RPMI8226 (cell line): ENCODE data around the gene COX5B.
A peak's percentile ranks its signal among the peaks of the same experiment; 100 is the strongest.
"Not testable (repeated sequence)": the region's sequence is repeated elsewhere in the genome, so short reads cannot be mapped to it uniquely, and the experiment has no call there.

ENCODE experiments used
- DNase-seq: peaks from one replicate; pipeline ENCODE4 v3.0.0-alpha.2; 2015

The COX5B gene

GRCh38 chr2:97645695-97646629, at the start of gene COX5B:
Gene COX5B, plus strand, starts transcription at chr2:97646062. Its CDS starts 25 bp downstream, at chr2:97646087.
- DNase-seq: peak; percentile 99

- not testable (repeated sequence) for DNase-seq
These were observed 49.7 kb upstream of the COX5B start for GRCh38 chr2:97596180-97596579.

- not testable (repeated sequence) for DNase-seq
These were observed 44.3 kb upstream of the COX5B start for GRCh38 chr2:97601537-97601936.

- DNase-seq: not testable (repeated sequence)
These were observed 40.8 kb upstream of the COX5B start for GRCh38 chr2:97605109-97605508.

- DNase-seq: not testable (repeated sequence)
These were observed 40.1 kb upstream of the COX5B start for GRCh38 chr2:97605524-97606339.

- DNase-seq: not testable (repeated sequence)
These were observed 37.1 kb upstream of the COX5B start for GRCh38 chr2:97608745-97609144.

GRCh38 chr2:97611895-97612294, 34.0 kb upstream of the COX5B start:
- not testable (repeated sequence) for DNase-seq

GRCh38 chr2:97615746-97616145, 30.1 kb upstream of the COX5B start:
- DNase-seq: not testable (repeated sequence)

- no peak for DNase-seq
These were observed 28.0 kb upstream of the COX5B start for GRCh38 chr2:97617911-97618310.

GRCh38 chr2:97618939-97619827, 26.7 kb upstream of the COX5B start:
- DNase-seq: not testable (repeated sequence)

GRCh38 chr2:97620492-97620891, 25.4 kb upstream of the COX5B start:
- DNase-seq: not testable (repeated sequence)

- DNase-seq: not testable (repeated sequence)
These were observed 22.9 kb upstream of the COX5B start for GRCh38 chr2:97622976-97623375.

- not testable (repeated sequence) for DNase-seq
These were observed 20.4 kb upstream of the COX5B start for GRCh38 chr2:97625354-97626048.

- DNase-seq: not testable (repeated sequence)
These were observed 19.8 kb upstream of the COX5B start for GRCh38 chr2:97626049-97626430.

- DNase-seq: no peak
These were observed 1.7 kb upstream of the COX5B start for GRCh38 chr2:97644023-97644717.

GRCh38 chr2:97645112-97645694, 659 bp upstream of the COX5B start:
- no peak for DNase-seq

- DNase-seq: no peak
These were observed 1.1 kb downstream of the COX5B start for GRCh38 chr2:97646977-97647376.

- no peak for DNase-seq
These were observed 5.3 kb downstream of the COX5B start for GRCh38 chr2:97651114-97651513.

GRCh38 chr2:97653473-97653872, 7.6 kb downstream of the COX5B start:
- DNase-seq: no peak

- no peak for DNase-seq
These were observed 8.0 kb downstream of the COX5B start for GRCh38 chr2:97653874-97654273.

GRCh38 chr2:97654309-97654708, 8.4 kb downstream of the COX5B start:
- no peak for DNase-seq
